T-helper 1 cell treated with Interleukin-12 subunit alpha and Interleukin-12 subunit beta and Interleukin-4 antibody, amounts not matched to agents 30 μg/mL and 1 μg/mL, for 36 hours (primary cell): ENCODE data around the gene ZNF142.
A peak's percentile ranks its signal among the peaks of the same experiment; 100 is the strongest.

Source experiments
- H3K27ac Mint-ChIP-seq: one replicate; pipeline ENCODE4 v1.8.0; 2021; ENCODE audit warnings: mild to moderate bottlenecking, mixed read lengths
- H3K27me3 Mint-ChIP-seq: one replicate; pipeline ENCODE4 v1.8.0; 2021; ENCODE audit warnings: low read depth, mixed read lengths
- H3K36me3 Mint-ChIP-seq: one replicate; pipeline ENCODE4 v1.8.0; 2021; ENCODE audit warnings: low read depth, mixed read lengths
- H3K4me1 Mint-ChIP-seq: one replicate; pipeline ENCODE4 v1.8.0; 2021; ENCODE audit warnings: low read depth, mixed read lengths
- H3K4me3 Mint-ChIP-seq: one replicate; pipeline ENCODE4 v1.8.0; 2021; ENCODE audit warnings: mild to moderate bottlenecking, moderate library complexity, mixed read lengths
- H3K9me3 Mint-ChIP-seq: one replicate; pipeline ENCODE4 v1.8.0; 2021; ENCODE audit warnings: mixed read lengths

ZNF142 gene

GRCh38 chr2:218663901-218664300, 4.5 kb upstream of the ZNF142 start:
- H3K27ac Mint-ChIP-seq: no peak overlapping the region
- H3K27me3 Mint-ChIP-seq: no peaks in the 10 kb centered on the region
- H3K4me1 Mint-ChIP-seq: peaks cover 10% of the 10 kb centered on the region
- H3K4me3 Mint-ChIP-seq: no peak overlapping the region
- no peaks in the 10 kb centered on the region for H3K9me3 Mint-ChIP-seq
- peaks cover 34% of the 10 kb centered on the region for H3K36me3 Mint-ChIP-seq

GRCh38 chr2:218662827-218663226, 3.4 kb upstream of the ZNF142 start:
- Mint-ChIP-seq H3K36me3 (peaks cover 34% of the 10 kb centered on the region), H3K27ac (no peak overlapping the region), H3K4me3 (no peak overlapping the region)

GRCh38 chr2:218662377-218662776, 3.0 kb upstream of the ZNF142 start:
- Mint-ChIP-seq H3K27ac (no peak overlapping the region), H3K36me3 (peaks cover 37% of the 10 kb centered on the region), H3K4me1 (peaks cover 15% of the 10 kb centered on the region), H3K4me3 (no peak overlapping the region), H3K27me3 (no peaks in the 10 kb centered on the region), H3K9me3 (no peaks in the 10 kb centered on the region)

More at GRCh38 chr2:218662827-218663226, 3.4 kb upstream of the ZNF142 start:
- Mint-ChIP-seq H3K27me3 (no peaks in the 10 kb centered on the region), H3K4me1 (peaks cover 12% of the 10 kb centered on the region), H3K9me3 (no peaks in the 10 kb centered on the region)

GRCh38 chr2:218659988-218660358, 550 bp upstream of the ZNF142 start:
- Mint-ChIP-seq H3K36me3 (peaks cover 36% of the 10 kb centered on the region), H3K27me3 (no peaks in the 10 kb centered on the region), H3K27ac (peak overlapping the region; percentile 90), H3K4me1 (peaks cover 18% of the 10 kb centered on the region), H3K4me3 (peak overlapping the region; percentile 96), H3K9me3 (no peaks in the 10 kb centered on the region)

GRCh38 chr2:218658671-218659257, 659 bp downstream of the ZNF142 start:
- H3K27ac Mint-ChIP-seq: peak overlapping the region; percentile 90
- H3K4me3 Mint-ChIP-seq: peak overlapping the region; percentile 96
- H3K27me3 Mint-ChIP-seq: no peaks in the 10 kb centered on the region
- no peaks in the 10 kb centered on the region for H3K9me3 Mint-ChIP-seq
- H3K4me1 Mint-ChIP-seq: peaks cover 18% of the 10 kb centered on the region
- peaks cover 28% of the 10 kb centered on the region for H3K36me3 Mint-ChIP-seq

- H3K27me3 Mint-ChIP-seq: no peaks in the 10 kb centered on the region
- no peak overlapping the region for H3K27ac Mint-ChIP-seq
- H3K9me3 Mint-ChIP-seq: no peaks in the 10 kb centered on the region
- H3K36me3 Mint-ChIP-seq: peaks cover 16% of the 10 kb centered on the region
- peaks cover 18% of the 10 kb centered on the region for H3K4me1 Mint-ChIP-seq
- H3K4me3 Mint-ChIP-seq: no peak overlapping the region
Measured at GRCh38 chr2:218655751-218656150, 3.7 kb downstream of the ZNF142 start.

GRCh38 chr2:218648787-218649100, 10.7 kb downstream of the ZNF142 start:
- Mint-ChIP-seq H3K36me3 (peaks cover 39% of the 10 kb centered on the region), H3K27me3 (no peaks in the 10 kb centered on the region), H3K4me1 (peaks cover 2% of the 10 kb centered on the region), H3K9me3 (no peaks in the 10 kb centered on the region), H3K27ac (no peak overlapping the region), H3K4me3 (no peak overlapping the region)

GRCh38 chr2:218648088-218648786, 11.2 kb downstream of the ZNF142 start:
- no peak overlapping the region for H3K4me3 Mint-ChIP-seq
- no peaks in the 10 kb centered on the region for H3K27me3 Mint-ChIP-seq
- H3K36me3 Mint-ChIP-seq: peaks cover 39% of the 10 kb centered on the region
- H3K9me3 Mint-ChIP-seq: no peaks in the 10 kb centered on the region
- peaks cover 2% of the 10 kb centered on the region for H3K4me1 Mint-ChIP-seq
- H3K27ac Mint-ChIP-seq: no peak overlapping the region

- H3K4me1 Mint-ChIP-seq: peaks cover 2% of the 10 kb centered on the region
- H3K9me3 Mint-ChIP-seq: no peaks in the 10 kb centered on the region
- no peak overlapping the region for H3K4me3 Mint-ChIP-seq
- peaks cover 45% of the 10 kb centered on the region for H3K36me3 Mint-ChIP-seq
- H3K27me3 Mint-ChIP-seq: no peaks in the 10 kb centered on the region
- no peak overlapping the region for H3K27ac Mint-ChIP-seq
Measured at GRCh38 chr2:218645126-218645525, 14.3 kb downstream of the ZNF142 start.

- no peaks in the 10 kb centered on the region for H3K27me3 Mint-ChIP-seq
- no peak overlapping the region for H3K27ac Mint-ChIP-seq
- H3K4me3 Mint-ChIP-seq: no peak overlapping the region
- peaks cover 43% of the 10 kb centered on the region for H3K36me3 Mint-ChIP-seq
- peaks cover 2% of the 10 kb centered on the region for H3K4me1 Mint-ChIP-seq
- no peaks in the 10 kb centered on the region for H3K9me3 Mint-ChIP-seq
Measured at GRCh38 chr2:218644721-218645120, 14.7 kb downstream of the ZNF142 start.

GRCh38 chr2:218643751-218644310, 15.6 kb downstream of the ZNF142 start:
- peaks cover 2% of the 10 kb centered on the region for H3K4me1 Mint-ChIP-seq
- no peaks in the 10 kb centered on the region for H3K9me3 Mint-ChIP-seq
- peaks cover 38% of the 10 kb centered on the region for H3K36me3 Mint-ChIP-seq

GRCh38 chr2:218642786-218643185, 16.6 kb downstream of the ZNF142 start:
- Mint-ChIP-seq H3K4me1 (no peaks in the 10 kb centered on the region), H3K27me3 (no peaks in the 10 kb centered on the region), H3K9me3 (no peaks in the 10 kb centered on the region), H3K27ac (no peak overlapping the region), H3K4me3 (no peak overlapping the region), H3K36me3 (peaks cover 31% of the 10 kb centered on the region)

More at GRCh38 chr2:218643751-218644310, 15.6 kb downstream of the ZNF142 start:
- Mint-ChIP-seq H3K27me3 (no peaks in the 10 kb centered on the region), H3K27ac (no peak overlapping the region), H3K4me3 (no peak overlapping the region)

- H3K4me3 Mint-ChIP-seq: no peak overlapping the region
- no peaks in the 10 kb centered on the region for H3K4me1 Mint-ChIP-seq
- no peaks in the 10 kb centered on the region for H3K27me3 Mint-ChIP-seq
- H3K36me3 Mint-ChIP-seq: peaks cover 35% of the 10 kb centered on the region
- no peaks in the 10 kb centered on the region for H3K9me3 Mint-ChIP-seq
- H3K27ac Mint-ChIP-seq: no peak overlapping the region
Measured at GRCh38 chr2:218642121-218642656, 17.2 kb downstream of the ZNF142 start.

- Mint-ChIP-seq H3K4me3 (no peak overlapping the region), H3K4me1 (no peaks in the 10 kb centered on the region), H3K36me3 (peaks cover 37% of the 10 kb centered on the region), H3K27ac (no peak overlapping the region), H3K9me3 (no peaks in the 10 kb centered on the region), H3K27me3 (no peaks in the 10 kb centered on the region)
Measured at GRCh38 chr2:218638372-218638771, 21.1 kb downstream of the ZNF142 start.

- Mint-ChIP-seq H3K36me3 (peaks cover 35% of the 10 kb centered on the region), H3K27ac (no peak overlapping the region), H3K4me1 (no peaks in the 10 kb centered on the region)
Measured at GRCh38 chr2:218635719-218636118, 23.7 kb downstream of the ZNF142 start.

More at GRCh38 chr2:218635719-218636118, 23.7 kb downstream of the ZNF142 start:
- Mint-ChIP-seq H3K4me3 (no peak overlapping the region), H3K27me3 (no peaks in the 10 kb centered on the region), H3K9me3 (no peaks in the 10 kb centered on the region)
